Spleen (tissue), 11 donors: ENCODE results near the gene C2CD2L. TPM values are rescaled to one million over a fixed set of nuclear protein-coding genes. Genes with fewer than 3 reads are reported as not detected.

Experiments used
- DNase-seq: peaks from one replicate; pipeline ENCODE4 v3.0.0-alpha.2; 2020
- H3K27ac ChIP-seq, 8 donors: fragments of 200-600 bp; sonication (generic) in 7 of 8; 1 replicate in 4 of 8; 2 replicates in 4 of 8; pipeline versions ENCODE4 v1.5.0 to v1.8.0; 2016 to 2021; ENCODE audit warnings: inconsistent platforms in 4 of 8, mild to moderate bottlenecking in 4 of 8, moderate library complexity in 1 of 8
- H3K27me3 ChIP-seq, 7 donors: fragments of 200-600 bp; sonication (generic) in 6 of 7; replicated peaks in 1 of 7; 1 replicate in 4 of 7; 2 replicates in 3 of 7; pipeline versions ENCODE4 v1.5.0 to v1.8.0; 2016 to 2021; ENCODE audit warnings: inconsistent platforms in 3 of 7, mild to moderate bottlenecking in 1 of 7
- H3K36me3 ChIP-seq, 6 donors: fragments of 200-600 bp; sonication (generic) in 5 of 6; 1 replicate in 4 of 6; 2 replicates in 2 of 6; pipeline versions ENCODE4 v1.5.0 to v1.8.0; 2016 to 2021; ENCODE audit warnings: inconsistent platforms in 2 of 6
- H3K4me1 ChIP-seq, 6 donors: fragments of 200-600 bp; sonication (generic) in 5 of 6; 1 replicate in 3 of 6; 2 replicates in 3 of 6; pipeline versions ENCODE4 v1.5.0 to v1.8.0; 2016 to 2021; ENCODE audit warnings: inconsistent platforms in 3 of 6
- H3K4me3 ChIP-seq, 8 donors: fragments of 200-600 bp; sonication (generic) in 7 of 8; 1 replicate in 4 of 8; 2 replicates in 4 of 8; pipeline versions ENCODE4 v1.5.0 to v1.8.0; 2016 to 2021; ENCODE audit warnings: inconsistent platforms in 4 of 8, mild to moderate bottlenecking in 4 of 8, moderate library complexity in 2 of 8
- H3K9me3 ChIP-seq, 8 donors: fragments of 200-600 bp; sonication (generic) in 7 of 8; 1 replicate in 4 of 8; 2 replicates in 4 of 8; pipeline versions ENCODE4 v1.5.0 to v1.8.0; 2016 to 2021; ENCODE audit warnings: inconsistent platforms in 4 of 8
- CTCF ChIP-seq, 11 experiments: fragments of 200-600 bp in 7 of 11; fragments of 450-650 bp in 4 of 11; sonication (generic) in 4 of 11; IDR thresholded peaks in 8 of 11; conservative IDR thresholded peaks in 3 of 11; 1 replicate in 7 of 11; 2 replicates in 4 of 11; pipeline versions ENCODE4 v1.4.0 to v1.8.0; 2016 to 2021; ENCODE audit warnings: antibody characterized with exemption in 11 of 11, inconsistent platforms in 4 of 11, mild to moderate bottlenecking in 1 of 11
- POLR2A ChIP-seq, 3 donors: fragments of 450-650 bp; IDR thresholded peaks; one replicate each; pipeline ENCODE4 v1.5.1; 2017; ENCODE audit warnings: antibody characterized with exemption in 3 of 3, mild to moderate bottlenecking in 1 of 3
- POLR2AphosphoS5 ChIP-seq, 3 donors: sonication (generic); formaldehyde crosslinking; IDR thresholded peaks; one replicate each; pipeline ENCODE4 v1.5.1; 2017; ENCODE audit warnings: antibody characterized with exemption in 3 of 3
- WGBS, 5 donors: extraction: QIAGEN DNeasy Blood & Tissue Kit in 3 of 5; methylation state at CpG; one replicate each; pipeline versions ENCODE4 v1.1.5 to v1.1.7; 2013 to 2018; 5-methylcytosine and 5-hydroxymethylcytosine counted together
- intact Hi-C: fragments of 100-400 bp; cut with DNase I; formaldehyde crosslinking; loops from one replicate; pipeline ENCODE4 v1.15.0; 2023; ENCODE audit warnings: low total_unique reads
- polyA plus RNA-seq, 3 donors: library from polyadenylated mRNA; stranded (reverse); fragments of 200-250 nt; gene quantifications; one replicate each; pipeline ENCODE4 v1.2.1, GENCODE V29; 2013
- total RNA-seq, 7 donors: library from RNA; depleted of rRNA in 3 of 7; stranded (reverse); fragments of >200 nt in 3 of 7; fragmentation: NEBNext Ultra II Directional in 4 of 7; extraction: Animal tissue kit (Norgen Biotek cat#: 25700) in 4 of 7; gene quantifications; one replicate each; pipeline versions ENCODE4 v1.1.0 to v1.2.1, GENCODE V29; 2016 to 2021
- donor health status: healthy with polysubstance abuse.
- donor health status: DM: no; HTN: no; CAD: no; lungs with moderate emphysema.
- donor health status: DM: no; HTN: no; CAD: no.
- donor health status: Bipolar disorder and iron deficiency.
- donor health status: healthy.
- donor health status: DM: no; HTN: no; CAD: no.
- donor health status: DM: yes; HTN: yes; CAD: no.

The C2CD2L gene
- total and polyA plus RNA-seq, 10 donors = 5.8 to 19.6 (median 15.7) TPM

- Histone ChIP-seq H3K9me3 (no peaks in the 10 kb centered on the region), H3K4me3 (peak overlapping the region; percentile 51 to 97 (median 80)), H3K36me3 (peaks cover 0 to 27% (median 22%) of the 10 kb centered on the region in 6 donors), H3K4me1 (peaks cover 0 to 49% (median 21%) of the 10 kb centered on the region in 6 donors), H3K27me3 (no peaks in the 10 kb centered on the region), H3K27ac (peak overlapping the region; percentile 68 to 96 (median 88))
- 2 to 11% (median 3%) methylated on average over 9 to 13 of the region's 13 CpGs for WGBS, 5 donors
- intact Hi-C loops = no loop called here
- no peak for TF ChIP-seq POLR2A (IDR thresholded peaks at IDR 0.05)
- TF ChIP-seq POLR2AphosphoS5 (IDR thresholded peaks at IDR 0.05) = no peak
- no peak for TF ChIP-seq CTCF (IDR thresholded peaks at IDR 0.05 in 8 of 11, conservative IDR thresholded peaks at IDR 0.05 in 3 of 11)
- DNase-seq = no peak
Observed at GRCh38 chr11:119085437-119085847, 21.7 kb upstream of the C2CD2L start.

- peaks cover 0 to 66% (median 25%) of the 10 kb centered on the region in 6 donors for H3K4me1 ChIP-seq
- H3K27me3 ChIP-seq = no peaks in the 10 kb centered on the region
- intact Hi-C loops = no loop called here
- H3K27ac ChIP-seq = no peak overlapping the region
- 83 to 93% (median 86%) methylated on average over 6 of the region's 6 CpGs for WGBS, 5 donors
- no peak for TF ChIP-seq POLR2A (IDR thresholded peaks at IDR 0.05)
- no peak for TF ChIP-seq POLR2AphosphoS5 (IDR thresholded peaks at IDR 0.05)
- no peak for TF ChIP-seq CTCF (IDR thresholded peaks at IDR 0.05 in 8 of 11, conservative IDR thresholded peaks at IDR 0.05 in 3 of 11)
- no peak for DNase-seq
- H3K36me3 ChIP-seq = peaks cover 0 to 15% (median 6%) of the 10 kb centered on the region in 6 donors
- no peak overlapping the region for H3K4me3 ChIP-seq
- no peaks in the 10 kb centered on the region for H3K9me3 ChIP-seq
Observed at GRCh38 chr11:119087123-119087522, 20.0 kb upstream of the C2CD2L start.

- Histone ChIP-seq H3K4me1 (peaks cover 0 to 73% (median 32%) of the 10 kb centered on the region in 6 donors), H3K4me3 (no peak overlapping the region), H3K27ac (no peak overlapping the region), H3K36me3 (peaks cover 0 to 15% (median 0%) of the 10 kb centered on the region in 6 donors), H3K9me3 (no peaks in the 10 kb centered on the region), H3K27me3 (no peaks in the 10 kb centered on the region)
- no peak for DNase-seq
- intact Hi-C loops = no loop called here
- TF ChIP-seq POLR2AphosphoS5 (IDR thresholded peaks at IDR 0.05) (peak in 1 of 3 donors; percentile 20), POLR2A (IDR thresholded peaks at IDR 0.05) (no peak)
- 69 to 85% (median 71%) methylated on average over 2 of the region's 2 CpGs for WGBS, 5 donors
Observed at GRCh38 chr11:119087747-119088241, 19.4 kb upstream of the C2CD2L start.

GRCh38 chr11:119088406-119088805 lies 18.7 kb upstream of the C2CD2L start:
- intact Hi-C loops = no loop called here
- H3K9me3 ChIP-seq = no peaks in the 10 kb centered on the region
- H3K27ac ChIP-seq = no peak overlapping the region
- 92 to 97% (median 95%) methylated on average over 9 of the region's 9 CpGs for WGBS, 5 donors
- no peak overlapping the region for H3K4me3 ChIP-seq
- TF ChIP-seq POLR2A (IDR thresholded peaks at IDR 0.05) = no peak
- no peak for TF ChIP-seq POLR2AphosphoS5 (IDR thresholded peaks at IDR 0.05)
- no peak for TF ChIP-seq CTCF (IDR thresholded peaks at IDR 0.05 in 8 of 11, conservative IDR thresholded peaks at IDR 0.05 in 3 of 11)
- H3K36me3 ChIP-seq = peaks cover 0 to 18% (median 0%) of the 10 kb centered on the region in 6 donors
- no peaks in the 10 kb centered on the region for H3K27me3 ChIP-seq
- peaks cover 4 to 79% (median 38%) of the 10 kb centered on the region in 6 donors for H3K4me1 ChIP-seq
- no peak for DNase-seq
